ENCODE data around the gene CTSZ. TPM values are rescaled to one million over a fixed set of nuclear protein-coding genes. Genes with fewer than 3 reads are reported as not detected.
A peak's percentile ranks its signal among the peaks of the same experiment; 100 is the strongest.

The CTSZ gene
- total and polyA plus RNA-seq, 7 donors: 93.9 to 312 (median 127) TPM

DNA sequence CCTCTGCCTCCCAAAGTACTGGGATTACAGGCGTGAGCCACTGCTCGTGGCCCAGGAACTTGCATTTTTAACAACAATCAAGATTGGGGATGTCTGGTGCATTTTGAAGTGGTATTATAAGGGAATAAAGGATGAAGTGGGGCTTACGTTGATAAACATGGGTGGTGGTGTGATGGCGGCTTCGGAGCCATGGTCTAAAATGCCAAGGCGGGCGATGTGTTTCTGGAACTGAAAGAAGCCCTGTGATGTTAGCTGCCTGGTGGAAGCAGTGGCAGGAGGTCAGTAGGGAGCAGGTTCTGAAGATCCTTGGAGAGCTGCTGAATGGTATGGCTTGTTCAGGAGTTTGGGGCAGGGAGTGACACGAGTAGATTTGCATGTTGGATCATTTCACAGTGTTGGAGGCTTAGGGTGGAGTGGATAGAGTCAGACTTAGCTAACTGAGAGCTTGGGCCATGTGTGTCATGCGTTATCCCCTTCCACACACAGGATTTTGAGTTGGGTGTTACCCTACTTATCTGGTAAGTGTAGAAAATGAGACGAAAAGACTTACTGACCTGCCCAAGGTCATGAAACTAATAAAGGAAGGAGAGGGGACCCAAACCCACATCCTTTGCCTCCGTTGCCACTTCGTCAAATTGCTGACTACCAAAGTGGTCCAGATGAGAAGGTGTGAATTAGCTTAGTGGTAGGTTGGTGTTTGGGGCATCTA is 24.5 kb downstream of the CTSZ start:
- intact Hi-C loops (cut with DNase I): loop anchor here (2.0 to 5.0 kb wide), 2 partner anchors 20 to 50 kb away; partner anchors contain the start of gene ATP5F1E
- Histone ChIP-seq H3K4me3 (peak overlapping the region in 2 of 4 donors; percentile 76 to 91), H3K27ac (peak overlapping the region in 2 of 4 donors; percentile 12 to 81), H3K4me1 (peaks cover 0 to 38% (median 32%) of the 10 kb centered on the region in 4 donors), H3K27me3 (no peaks in the 10 kb centered on the region), H3K36me3 (peaks cover 2 to 17% (median 13%) of the 10 kb centered on the region in 4 donors), H3K9me3 (no peaks in the 10 kb centered on the region)
- 86% methylated on average over 12 of the region's 12 CpGs for WGBS, 2 donors
- DNase-seq: peak; percentile 7
- TF ChIP-seq POLR2A (IDR thresholded peaks at IDR 0.05): no peak
- TF ChIP-seq POLR2AphosphoS5 (IDR thresholded peaks at IDR 0.05): no peak
- TF ChIP-seq, protein P1, sequence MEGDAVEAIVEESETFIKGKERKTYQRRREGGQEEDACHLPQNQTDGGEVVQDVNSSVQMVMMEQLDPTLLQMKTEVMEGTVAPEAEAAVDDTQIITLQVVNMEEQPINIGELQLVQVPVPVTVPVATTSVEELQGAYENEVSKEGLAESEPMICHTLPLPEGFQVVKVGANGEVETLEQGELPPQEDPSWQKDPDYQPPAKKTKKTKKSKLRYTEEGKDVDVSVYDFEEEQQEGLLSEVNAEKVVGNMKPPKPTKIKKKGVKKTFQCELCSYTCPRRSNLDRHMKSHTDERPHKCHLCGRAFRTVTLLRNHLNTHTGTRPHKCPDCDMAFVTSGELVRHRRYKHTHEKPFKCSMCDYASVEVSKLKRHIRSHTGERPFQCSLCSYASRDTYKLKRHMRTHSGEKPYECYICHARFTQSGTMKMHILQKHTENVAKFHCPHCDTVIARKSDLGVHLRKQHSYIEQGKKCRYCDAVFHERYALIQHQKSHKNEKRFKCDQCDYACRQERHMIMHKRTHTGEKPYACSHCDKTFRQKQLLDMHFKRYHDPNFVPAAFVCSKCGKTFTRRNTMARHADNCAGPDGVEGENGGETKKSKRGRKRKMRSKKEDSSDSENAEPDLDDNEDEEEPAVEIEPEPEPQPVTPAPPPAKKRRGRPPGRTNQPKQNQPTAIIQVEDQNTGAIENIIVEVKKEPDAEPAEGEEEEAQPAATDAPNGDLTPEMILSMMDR (IDR thresholded peaks at IDR 0.05): no peak
- TF ChIP-seq EP300 (IDR thresholded peaks at IDR 0.05): no peak

DNA sequence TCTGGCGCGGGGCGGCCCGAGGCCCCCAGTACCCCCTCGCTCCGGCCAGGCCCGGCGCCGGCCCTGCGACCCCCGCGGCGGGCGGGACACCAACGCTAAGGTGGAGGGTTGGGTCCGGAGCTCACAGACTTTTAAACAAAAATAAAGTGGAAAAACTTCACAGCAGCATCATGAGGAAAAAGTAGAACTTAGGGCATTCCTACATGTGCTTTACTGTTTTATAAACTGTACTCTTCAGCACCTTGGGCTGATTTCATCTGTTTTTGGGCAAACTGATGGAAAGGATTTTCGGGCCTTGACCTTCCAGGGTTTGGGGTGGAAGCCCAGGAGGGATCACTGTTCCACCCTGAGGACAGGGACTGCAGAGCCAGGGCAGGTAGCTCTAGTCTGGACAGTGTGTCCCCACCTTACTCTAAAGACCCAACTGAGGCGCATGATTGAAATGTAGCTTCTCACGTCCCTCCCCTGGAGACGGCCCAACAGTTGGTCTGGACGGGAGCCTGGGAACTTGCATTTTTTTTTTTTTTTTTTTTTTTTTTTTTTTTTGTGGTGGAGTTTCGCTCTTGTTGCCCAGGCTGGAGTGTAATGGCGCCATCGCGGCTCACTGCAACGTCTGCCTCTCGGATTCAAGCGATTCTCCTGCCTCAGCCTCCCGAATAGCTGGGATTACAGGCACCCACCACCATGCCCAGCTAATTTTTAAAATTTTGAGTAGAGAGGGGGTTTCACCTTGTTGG is 25.3 kb downstream of the CTSZ start:
- Histone ChIP-seq H3K36me3 (peaks cover 0 to 10% (median 6%) of the 10 kb centered on the region in 4 donors), H3K4me1 (peaks cover 0 to 38% (median 32%) of the 10 kb centered on the region in 4 donors), H3K27ac (peak overlapping the region; percentile 80 to 88 (median 82)), H3K9me3 (no peaks in the 10 kb centered on the region), H3K4me3 (peak overlapping the region; percentile 50 to 91 (median 79)), H3K27me3 (no peaks in the 10 kb centered on the region)
- 18 to 20% methylated on average over 29 of the region's 29 CpGs for WGBS, 2 donors
- TF ChIP-seq, protein P1 (IDR thresholded peaks at IDR 0.05): no peak
- TF ChIP-seq POLR2A (IDR thresholded peaks at IDR 0.05) (no peak), POLR2AphosphoS5 (IDR thresholded peaks at IDR 0.05) (no peak), EP300 (IDR thresholded peaks at IDR 0.05) (no peak)
- DNase-seq: no peak
- intact Hi-C loops (cut with DNase I): loop anchor here (2.0 to 5.0 kb wide), 4 partner anchors 19 to 91 kb away; partner anchors contain the start of gene ATP5F1E

DNA sequence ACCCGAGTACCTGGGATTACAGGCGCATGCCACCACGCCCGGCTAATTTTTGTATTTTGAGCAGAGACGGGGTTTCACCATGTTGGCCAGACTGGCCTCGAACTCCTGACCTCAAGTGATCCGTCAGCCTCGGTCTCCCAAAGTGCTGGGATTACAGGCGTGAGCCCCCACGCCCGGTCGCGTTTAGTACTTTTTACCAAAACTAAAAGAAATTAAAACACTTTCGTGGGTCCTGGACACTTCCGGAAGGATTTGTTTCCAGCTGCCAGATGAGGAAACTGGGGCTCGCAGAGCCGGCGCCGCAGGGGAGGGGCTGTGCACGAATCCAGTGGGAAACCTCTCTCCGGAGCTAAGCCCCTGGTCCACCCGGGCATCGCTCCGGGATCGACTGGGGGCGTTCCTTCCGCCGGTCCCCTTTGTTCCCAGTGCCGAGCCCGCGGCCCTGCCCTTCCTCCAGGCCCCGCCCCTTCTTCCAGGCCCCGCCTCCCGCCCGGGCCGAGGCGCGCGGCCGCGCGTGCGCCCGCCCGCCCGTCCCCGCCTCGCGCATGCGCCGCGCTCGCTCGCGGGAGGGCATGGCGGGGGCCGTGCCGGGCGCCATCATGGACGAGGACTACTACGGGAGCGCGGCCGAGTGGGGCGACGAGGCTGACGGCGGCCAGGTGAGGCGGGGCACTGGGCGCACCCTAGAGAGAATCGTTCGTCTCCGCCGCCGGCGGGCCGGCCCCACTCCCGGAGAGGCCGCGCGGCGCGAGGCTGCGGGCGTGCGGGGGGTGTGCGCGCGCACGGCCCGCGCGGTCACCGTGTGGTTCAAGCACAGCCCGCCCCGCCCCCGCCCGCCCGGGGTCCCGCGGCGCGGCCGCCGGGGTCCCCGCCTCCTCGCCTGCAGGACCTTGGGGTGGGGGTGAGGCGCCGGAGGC is 26.1 kb downstream of the CTSZ start, which contains the start of gene NELFCD:
Gene NELFCD (plus strand): TSS at position 546 of the 917 bp plus-strand sequence. CDS start 54 bp downstream, at position 600.
- 1 to 5% methylated on average over 109 of the region's 109 CpGs for WGBS, 2 donors

More for the DNA sequence above, 26.1 kb downstream of the CTSZ start, which contains the start of gene NELFCD:
- DNase-seq: peak; percentile 92
- Histone ChIP-seq H3K9me3 (peaks cover 0 to under 1% (median 0%) of the 10 kb centered on the region in 4 donors), H3K27me3 (no peaks in the 10 kb centered on the region), H3K4me1 (peaks cover 0 to 38% (median 32%) of the 10 kb centered on the region in 4 donors), H3K36me3 (peaks cover 0 to 1% (median 0%) of the 10 kb centered on the region in 4 donors), H3K4me3 (peak within 1 kb of the TSS; percentile 50 to 91 (median 79)), H3K27ac (peak within 1 kb of the TSS; percentile 80 to 88 (median 82))
- TF ChIP-seq POLR2A (IDR thresholded peaks at IDR 0.05): peak in 1 of 2 donors; percentile 13
- TF ChIP-seq, protein P1 (IDR thresholded peaks at IDR 0.05): no peak
- TF ChIP-seq POLR2AphosphoS5 (IDR thresholded peaks at IDR 0.05): peak; percentile 62 to 84 (median 74)
- no peak for TF ChIP-seq EP300 (IDR thresholded peaks at IDR 0.05)
- intact Hi-C loops (cut with DNase I): loop anchor here (2.0 to 5.0 kb wide), 3 partner anchors 51 to 90 kb away; partner anchors contain the start of gene ATP5F1E

Data from sigmoid colon (tissue), 7 donors.